GM18861 (cell line): ENCODE measurements around the gene RPRD1A.
"Not testable (repeated sequence)": the region's sequence is repeated elsewhere in the genome, so short reads cannot be mapped to it uniquely, and the experiment has no call there.

Experiments used
- ATAC-seq: cut with Tn5 transposase; IDR thresholded peaks from one replicate; pipeline ENCODE4 v1.9.1; 2021; ENCODE audit not compliant: unreplicated experiment

Gene RPRD1A, protein sequence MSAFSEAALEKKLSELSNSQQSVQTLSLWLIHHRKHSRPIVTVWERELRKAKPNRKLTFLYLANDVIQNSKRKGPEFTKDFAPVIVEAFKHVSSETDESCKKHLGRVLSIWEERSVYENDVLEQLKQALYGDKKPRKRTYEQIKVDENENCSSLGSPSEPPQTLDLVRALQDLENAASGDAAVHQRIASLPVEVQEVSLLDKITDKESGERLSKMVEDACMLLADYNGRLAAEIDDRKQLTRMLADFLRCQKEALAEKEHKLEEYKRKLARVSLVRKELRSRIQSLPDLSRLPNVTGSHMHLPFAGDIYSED

DNA sequence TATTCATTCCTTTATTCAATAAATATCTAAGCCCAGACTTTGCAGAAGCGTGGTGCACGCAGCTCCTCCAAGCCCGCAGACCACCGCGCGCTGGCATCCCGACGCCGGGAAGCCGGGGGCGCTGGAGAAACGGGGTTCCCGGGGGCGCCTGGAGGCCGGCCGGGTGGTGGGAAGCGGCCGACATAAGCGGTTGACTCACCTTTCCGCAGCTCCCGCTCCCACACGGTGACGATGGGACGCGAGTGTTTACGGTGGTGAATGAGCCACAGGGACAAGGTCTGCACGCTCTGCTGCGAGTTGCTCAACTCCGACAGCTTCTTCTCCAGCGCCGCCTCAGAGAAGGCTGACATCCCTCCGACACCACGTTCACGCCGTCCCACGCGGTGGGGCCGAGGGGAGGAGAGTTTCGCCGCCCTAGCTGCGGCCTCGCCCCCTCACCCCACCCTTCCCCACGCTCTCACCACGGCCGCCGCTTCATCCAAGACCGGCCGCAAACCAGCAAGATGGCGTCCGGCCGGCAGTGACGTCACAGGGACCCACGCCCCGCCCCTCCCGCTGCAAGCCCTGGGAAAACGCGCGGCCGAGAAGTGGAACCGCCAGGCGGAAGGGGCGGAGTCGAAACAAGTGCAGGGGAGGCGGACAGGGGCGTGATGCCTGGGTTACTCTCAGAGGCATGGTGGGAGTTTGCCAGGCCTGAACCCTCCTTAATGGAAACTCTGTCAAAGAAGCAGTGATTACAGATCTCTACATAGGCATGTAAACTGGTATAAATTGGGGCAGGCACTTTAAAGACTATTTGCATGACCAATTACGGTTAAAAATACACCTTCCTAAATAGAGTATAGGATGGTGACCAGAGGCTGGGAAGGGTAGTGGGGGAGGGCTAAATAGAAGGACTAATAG lies at the start of gene RPRD1A:
RPRD1A (minus strand) TSS at position 505 of the 903 bp plus-strand sequence; CDS start at position 350, 155 bp downstream.
- peak; percentile 84 for ATAC-seq

DNA sequence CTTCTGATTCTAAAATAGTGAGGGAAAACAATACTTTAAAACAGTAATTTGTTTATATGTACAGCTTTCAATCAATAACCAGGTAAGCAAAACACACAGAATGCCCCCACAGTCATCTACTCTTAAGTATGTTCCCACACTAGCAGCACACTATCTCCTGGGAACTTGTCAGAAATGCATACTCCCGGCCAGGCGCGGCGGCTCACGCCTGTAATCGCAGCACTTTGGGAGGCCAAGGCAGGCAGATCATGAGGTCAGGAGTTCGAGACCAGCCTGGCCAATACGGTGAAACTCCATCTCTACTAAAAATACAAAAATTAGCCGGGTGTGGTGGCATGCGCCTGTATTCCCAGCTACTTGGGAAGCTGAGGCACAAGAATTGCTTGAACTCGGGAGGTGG lies 49.4 kb upstream of the RPRD1A start:
- ATAC-seq: not testable (repeated sequence)

DNA sequence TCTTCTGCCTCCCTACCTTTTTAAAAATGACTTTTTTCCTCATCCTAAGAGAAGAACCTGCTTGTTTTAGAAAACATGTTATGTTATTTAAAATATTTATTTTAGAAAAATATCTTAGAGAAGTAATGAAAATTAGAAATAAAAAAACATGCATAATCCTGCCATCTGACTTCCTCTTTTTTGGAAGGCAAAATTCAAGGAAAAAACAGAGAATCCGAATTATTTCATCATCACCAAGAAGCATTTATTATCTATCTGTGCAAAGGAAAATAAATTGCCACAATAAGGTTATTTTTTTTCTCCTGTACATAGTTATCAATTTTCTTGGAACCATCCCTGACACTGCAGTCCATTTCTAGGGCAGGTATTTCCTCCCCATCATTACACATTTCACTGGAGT lies 47.4 kb upstream of the RPRD1A start:
- no peak for ATAC-seq

DNA sequence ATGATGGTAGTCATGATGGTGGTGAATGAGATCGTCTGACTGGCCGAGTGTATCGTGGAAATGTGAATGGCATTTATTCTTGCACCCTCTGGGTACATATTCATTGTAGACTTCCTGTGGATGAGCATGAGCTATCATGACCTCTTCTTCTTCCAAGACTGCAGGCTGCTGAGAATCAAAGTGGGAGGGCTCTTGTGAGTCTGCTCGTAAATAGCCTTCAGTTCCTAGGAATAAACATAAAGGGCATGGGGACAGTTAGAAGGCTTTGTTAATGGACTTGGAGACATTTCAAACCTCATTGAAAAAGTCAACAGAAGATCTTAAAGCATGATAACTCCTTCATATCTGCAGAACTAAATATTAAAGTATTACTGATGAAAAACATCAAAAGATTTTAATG lies 46.9 kb upstream of the RPRD1A start:
- no peak for ATAC-seq

DNA sequence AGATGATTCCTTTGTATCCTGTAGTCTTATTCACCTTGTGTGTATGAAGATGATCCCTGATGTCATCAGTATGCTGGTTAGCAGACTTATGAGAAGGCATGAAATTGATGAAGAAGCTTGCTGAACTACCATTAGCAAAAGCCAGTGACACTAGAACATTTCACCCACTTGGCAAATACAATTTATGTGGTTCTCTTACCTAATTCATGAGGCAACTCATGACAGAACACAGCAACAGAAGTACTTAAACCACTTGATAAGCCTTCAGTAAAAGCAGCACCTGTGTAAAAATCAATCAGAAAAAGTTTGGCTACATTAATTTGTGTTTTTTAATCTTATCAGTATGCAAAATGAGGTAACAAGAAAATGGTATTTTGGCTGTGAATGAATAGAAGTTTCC lies 44.9 kb upstream of the RPRD1A start:
- no peak for ATAC-seq

DNA sequence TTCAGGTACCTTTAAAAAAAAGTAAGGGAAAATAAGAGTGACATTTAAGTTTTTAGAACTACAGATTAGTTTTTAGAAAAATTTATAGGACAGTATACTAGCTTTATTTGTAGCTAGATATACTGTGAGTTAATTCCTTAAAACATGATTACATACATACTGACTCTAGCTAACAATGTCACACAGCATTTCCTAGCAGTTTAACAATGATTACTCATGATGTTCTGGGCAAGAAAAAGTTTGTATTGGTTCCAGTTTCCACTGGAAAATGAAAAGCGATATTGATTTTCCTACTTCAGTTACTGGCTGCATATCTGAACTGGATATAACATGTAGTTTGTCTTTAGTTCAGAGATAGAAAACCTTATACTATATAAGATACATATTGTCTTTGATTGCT lies 42.4 kb upstream of the RPRD1A start:
- no peak for ATAC-seq

DNA sequence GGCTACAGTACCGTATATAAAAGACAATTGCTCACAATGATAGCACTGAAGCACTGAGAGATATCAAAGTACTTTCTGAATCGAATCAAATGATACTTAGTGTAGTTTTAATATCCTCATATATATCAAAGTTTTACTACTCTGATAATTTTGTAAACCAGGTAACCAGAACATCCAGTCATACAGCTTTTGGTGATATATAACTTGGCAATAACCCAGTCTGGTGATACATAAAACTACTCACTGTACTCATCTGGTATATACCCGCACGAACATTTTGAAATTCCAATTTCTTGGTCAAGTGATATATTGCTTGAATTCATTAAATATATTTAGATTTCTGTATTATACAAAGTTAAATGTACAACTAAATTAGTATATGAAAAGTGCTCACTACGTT lies 41.2 kb upstream of the RPRD1A start:
- ATAC-seq: no peak

DNA sequence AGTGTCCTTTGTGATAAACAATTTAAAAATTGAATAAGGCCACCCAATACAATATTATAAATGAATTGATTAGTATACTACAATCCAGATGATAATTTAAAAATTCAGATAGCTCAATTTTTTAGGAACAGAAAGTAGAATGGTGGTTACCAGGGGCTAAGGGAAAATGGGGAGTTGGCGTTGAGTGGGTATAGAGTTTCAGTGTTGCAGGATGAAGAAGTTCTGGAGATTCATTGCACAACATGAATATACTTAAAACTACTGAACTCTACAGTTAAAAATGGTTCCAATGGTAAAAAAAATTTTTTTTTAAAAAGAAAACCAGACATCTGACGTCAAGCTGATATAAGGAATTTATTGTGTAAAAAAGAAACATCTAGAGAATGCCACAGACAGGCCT lies 40.8 kb upstream of the RPRD1A start:
- no peak for ATAC-seq

DNA sequence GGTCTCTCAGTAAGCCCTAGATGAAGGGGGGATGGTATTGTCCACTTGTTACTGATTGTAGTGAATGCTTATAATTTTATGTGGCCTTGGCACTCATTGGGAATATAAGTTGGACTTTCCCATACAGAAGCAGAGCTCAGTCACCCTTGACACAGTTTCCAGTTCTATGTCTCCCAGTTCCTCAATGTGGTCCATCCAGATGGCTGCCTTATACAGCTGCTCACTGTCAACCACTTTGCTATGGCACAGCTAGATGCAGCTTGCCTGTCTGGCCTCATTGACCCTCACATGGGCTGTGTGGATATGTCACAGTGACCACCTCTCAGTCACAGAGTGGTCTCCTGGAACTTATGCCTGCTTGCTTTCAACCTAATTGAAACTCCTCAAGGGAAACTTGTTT lies 40.1 kb upstream of the RPRD1A start:
- ATAC-seq: no peak

DNA sequence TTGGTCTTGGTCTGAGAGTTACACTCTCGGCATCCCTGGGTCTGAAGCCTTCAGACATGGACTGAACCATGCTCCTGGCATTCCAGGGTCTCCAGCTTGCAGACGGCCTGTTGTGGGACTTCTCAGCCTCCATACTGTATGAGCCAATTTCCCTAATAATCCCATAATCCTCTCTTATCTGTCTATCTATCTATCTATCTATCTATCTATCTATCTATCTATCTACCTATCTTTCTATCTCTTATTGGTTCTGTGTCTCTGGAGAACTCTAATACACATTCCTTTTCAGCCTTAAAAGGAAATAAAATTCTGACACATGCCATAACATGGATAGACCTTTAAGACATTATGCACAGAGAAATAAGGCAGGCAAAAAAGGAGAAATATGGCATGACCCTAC lies 37.4 kb upstream of the RPRD1A start:
- no peak for ATAC-seq

DNA sequence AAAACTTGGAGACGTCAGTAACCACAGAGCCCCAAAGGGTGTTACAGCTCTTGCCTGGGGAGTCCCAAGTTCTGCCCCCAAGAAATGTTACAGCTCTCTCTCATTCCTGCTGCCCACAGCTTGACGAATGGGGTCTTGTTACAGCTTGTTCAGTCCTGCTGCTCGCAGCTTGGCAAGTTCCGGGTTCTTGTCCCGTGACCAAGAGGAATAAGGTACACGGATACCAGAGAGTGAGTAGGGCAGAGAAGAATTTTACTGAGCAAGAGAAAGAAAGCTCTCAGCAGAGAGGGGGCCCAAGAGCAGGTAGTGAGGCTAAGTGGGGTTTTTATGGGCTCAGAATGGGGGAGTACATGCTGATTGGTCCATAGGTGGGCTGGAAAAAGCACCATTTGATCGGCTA lies 34.6 kb upstream of the RPRD1A start:
- no peak for ATAC-seq

DNA sequence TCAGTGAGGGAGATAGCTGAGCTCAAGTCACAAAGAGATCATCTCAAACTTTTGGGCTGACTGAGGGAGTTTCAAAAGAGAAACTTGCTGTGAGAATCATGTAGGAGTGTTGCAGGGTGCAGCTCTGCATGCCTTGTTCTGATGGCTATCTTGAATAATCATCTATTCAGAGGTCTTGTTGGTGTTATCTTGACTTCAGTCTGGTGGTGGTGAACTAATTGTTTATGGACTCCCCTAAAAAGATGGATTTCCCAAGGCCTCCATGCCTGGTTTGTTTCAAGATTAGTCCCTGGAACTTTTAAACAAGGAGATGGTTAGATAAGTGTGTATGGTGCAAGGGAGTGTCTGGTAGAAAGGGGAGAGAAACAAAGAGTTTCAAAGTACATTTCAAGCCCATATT lies 32.0 kb upstream of the RPRD1A start:
- no peak for ATAC-seq

DNA sequence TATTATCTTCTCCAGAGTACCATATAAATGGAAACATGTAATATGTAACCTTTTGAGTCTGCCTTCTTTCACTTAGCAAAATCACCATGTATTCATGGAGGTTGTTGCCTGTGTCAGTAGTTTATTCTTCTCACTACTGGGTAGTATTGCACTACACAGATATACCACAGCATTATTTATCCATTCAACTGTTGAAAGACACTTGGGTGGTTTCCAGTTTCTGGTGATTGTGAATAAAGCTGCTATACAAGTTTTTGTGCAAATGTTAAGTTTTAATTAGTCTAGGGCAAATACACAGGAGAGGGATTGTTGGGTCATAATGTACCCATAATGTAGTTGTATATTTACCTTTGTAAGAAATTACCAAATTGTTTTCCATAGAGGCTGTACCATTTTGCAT lies 29.6 kb upstream of the RPRD1A start:
- no peak for ATAC-seq

DNA sequence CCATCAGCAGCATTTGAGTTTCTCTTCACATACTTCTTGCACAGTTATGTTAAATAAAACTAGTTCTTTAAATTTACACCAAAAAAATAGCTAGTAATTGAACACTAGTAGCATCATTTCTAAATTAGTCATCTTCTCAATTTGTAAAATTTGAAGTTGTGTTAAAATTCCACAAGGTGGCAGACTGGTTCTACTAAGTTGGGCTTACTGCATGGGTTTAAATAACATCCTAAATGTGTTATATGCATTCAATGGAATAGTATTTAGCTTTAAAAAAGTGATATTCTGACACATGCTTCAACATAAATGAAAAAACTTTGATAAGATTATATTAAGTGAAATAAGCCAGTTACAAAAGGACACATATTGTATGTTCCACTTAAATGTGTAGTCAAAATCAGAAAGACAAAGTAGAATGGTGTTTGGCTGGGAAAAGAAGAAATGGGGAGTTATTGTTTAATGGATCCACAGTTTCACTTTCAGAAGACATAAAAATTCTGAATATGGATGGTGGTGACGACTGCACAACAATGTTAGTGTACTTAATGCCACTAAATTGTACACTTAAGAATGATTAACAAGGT lies 28.7 kb upstream of the RPRD1A start:
- ATAC-seq: no peak

DNA sequence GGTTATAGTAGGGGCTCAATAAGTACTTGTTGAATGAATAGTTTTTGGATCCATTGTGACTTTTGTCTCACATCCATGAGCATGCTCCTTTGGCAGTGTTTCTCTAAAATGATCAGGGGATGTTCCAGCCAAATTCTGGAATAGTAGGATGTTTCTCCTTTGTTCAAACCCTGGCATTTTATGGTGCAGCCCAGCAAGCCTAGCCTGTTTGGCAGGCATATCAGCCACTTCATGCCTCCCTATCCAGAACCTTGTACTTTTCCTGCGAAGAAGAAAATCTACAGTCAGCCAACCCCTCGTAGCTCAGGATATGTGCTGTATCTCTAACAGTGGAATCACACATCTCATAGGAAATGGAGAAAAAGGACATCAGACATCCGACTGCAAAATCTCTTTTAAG lies 27.1 kb upstream of the RPRD1A start:
- no peak for ATAC-seq

DNA sequence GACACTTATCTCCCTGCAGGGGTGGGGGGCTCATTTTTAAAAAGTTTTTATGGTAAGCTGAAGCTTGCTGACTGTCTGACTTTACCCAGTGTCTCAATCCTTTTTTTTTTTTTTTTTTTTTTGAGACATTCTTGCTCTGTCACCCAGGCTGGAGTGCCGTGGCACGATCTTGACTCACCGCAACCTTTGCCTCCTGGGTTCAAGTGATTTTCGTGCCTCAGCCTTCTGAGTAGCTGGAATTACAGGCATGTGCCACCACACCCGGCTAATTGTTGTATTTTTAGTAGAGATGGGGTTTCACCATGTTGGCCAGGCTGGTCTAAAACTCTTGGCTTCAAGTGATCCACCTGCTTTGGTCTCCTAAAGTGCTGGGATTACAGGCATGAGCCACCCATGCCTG lies 24.8 kb upstream of the RPRD1A start:
- ATAC-seq: not testable (repeated sequence)

DNA sequence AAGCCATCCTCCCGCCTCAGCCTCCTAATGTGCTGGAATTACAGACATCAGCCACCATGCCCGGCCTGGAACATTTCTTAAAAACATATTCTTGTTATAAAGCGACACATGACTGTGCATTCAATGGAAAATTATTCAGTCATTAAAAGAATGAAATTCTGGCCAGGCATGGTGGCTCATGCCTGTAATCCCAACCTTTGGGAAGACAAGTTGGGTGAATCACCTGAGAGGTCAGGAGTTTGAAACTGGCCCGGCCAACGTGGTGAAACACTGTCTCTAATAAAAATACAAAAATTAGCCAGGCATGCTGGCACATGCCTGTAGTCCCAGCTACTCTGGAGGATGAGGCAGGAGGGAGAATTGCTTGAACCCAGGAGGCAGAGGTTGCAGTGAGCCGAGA lies 21.6 kb upstream of the RPRD1A start:
- no peak for ATAC-seq

DNA sequence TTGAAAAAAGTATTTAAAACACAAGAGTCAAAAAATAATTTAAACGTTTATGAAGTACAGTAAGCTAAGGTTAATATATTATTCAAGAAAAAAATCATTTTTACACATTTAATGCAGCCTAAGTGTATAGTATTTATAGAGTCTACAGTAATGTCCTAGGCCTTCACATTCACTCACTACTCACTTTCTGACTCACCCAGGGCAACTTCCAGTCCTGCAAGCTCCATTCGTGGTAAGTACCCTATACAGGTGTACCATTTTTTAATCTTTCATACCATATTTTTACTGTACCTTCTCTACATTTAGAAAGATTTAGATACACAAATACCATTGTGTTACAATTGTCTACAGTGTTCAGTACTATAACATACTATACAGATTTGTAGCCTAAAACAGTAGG lies 20.9 kb upstream of the RPRD1A start:
- no peak for ATAC-seq

DNA sequence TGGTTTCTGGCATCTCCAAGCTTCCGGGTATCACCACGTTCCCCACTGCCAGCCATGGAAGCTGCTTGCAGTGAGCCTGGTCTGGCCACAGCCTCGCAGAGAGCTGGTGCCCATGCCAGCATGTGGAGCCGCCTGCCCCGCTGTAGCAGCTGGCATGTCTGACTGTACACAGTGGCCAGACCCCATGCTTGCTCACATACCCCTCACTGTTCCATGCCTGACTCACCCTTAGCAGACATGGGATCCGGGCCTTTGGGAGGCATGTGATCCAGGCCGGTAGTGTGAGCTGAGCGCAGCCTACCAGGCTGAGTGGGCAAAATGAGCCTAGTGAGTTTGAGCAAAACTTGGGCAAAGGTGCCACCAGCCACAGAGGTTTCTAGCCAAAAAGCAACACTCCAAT lies 18.8 kb upstream of the RPRD1A start:
- no peak for ATAC-seq

DNA sequence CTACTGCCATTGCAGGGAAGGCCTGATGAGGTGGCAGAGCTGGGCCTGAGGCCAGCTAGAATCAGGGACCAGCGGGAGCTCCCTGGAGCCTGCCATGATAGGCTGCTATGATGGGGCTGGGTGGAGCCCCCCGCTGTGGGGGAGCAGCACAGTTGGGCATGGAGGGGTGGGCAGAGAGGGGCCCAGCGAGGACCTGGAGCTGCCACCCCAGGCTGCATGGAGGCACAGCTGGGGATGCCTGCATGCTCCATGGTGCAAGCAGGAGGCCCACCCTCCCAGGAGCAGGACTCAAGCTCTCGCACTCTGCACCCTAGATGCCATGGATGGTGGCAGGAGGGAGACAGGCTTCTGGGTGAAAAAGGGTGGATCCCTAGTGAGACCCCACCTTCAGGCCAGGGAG lies 17.8 kb upstream of the RPRD1A start:
- ATAC-seq: no peak

DNA sequence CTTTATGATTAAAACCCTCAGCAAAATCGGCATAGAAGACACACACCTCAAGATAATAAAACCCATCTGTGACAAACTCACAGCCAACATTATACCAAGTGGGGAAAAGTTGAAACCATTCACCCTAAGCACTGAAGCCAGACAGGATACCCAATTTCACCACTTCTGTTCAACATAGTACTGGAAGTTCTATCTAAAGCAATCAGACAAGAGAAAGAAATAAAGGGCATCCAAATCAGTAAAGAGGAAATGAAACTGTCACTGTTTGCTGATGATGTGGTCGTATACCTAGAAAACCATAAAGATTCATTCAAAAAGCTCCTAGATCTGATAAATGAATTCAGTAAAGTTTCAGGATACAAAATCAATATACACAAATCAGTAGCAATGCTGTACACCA lies 16.4 kb upstream of the RPRD1A start:
- ATAC-seq: no peak

DNA sequence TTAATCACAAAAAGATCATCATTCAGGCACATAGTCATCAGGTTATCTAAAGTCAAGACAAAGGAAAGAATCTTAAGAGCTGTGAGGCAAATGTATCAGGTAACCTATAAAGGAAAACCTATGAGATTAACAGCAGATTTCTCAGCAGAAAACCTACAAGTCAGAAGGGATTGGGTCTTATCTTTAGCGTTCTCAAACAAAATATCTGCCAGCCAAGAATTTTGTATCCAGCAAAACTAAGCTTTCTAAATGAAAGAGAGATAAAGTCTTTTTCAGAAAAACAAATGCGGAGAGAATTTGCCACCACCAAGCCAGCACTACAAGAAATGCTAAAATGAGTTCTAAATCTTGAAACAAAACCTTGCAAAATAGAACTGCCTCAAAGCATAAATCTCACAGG lies 13.8 kb upstream of the RPRD1A start:
- ATAC-seq: not testable (repeated sequence)
